ENCODE measurements around the gene KLK7. TPM values are rescaled to one million over a fixed set of nuclear protein-coding genes. Genes with fewer than 3 reads are reported as not detected.

KLK7 gene
- total and polyA plus RNA-seq, 2 donors (not counting 3 experiments of a cell fraction or from before 2014, with no cell fraction given), result not detected

DNA sequence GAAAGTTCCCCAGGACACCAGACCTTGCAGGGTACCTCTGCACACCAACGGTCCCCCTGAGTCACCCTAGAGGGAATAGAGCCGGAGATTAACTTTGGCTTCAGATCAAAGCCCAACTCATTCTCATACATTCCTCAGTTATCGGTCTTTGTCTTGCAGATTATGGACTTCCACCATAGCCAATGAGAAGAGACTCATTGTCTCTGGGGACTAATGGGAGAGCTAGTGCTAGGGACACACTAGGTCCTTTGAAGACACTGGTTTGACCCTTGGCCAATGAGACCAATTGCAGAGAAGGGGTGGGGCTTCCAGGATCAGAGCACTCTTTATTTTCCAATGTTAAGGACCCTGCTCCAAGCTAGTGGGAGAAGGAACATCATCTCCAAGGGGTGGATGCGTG lies 6.1 kb downstream of the KLK7 start:
- FAIRE-seq (no peak), DNase-seq (ENCODE audit: low read depth, low spot score) (no peak)
- TF ChIP-seq, protein P1, sequence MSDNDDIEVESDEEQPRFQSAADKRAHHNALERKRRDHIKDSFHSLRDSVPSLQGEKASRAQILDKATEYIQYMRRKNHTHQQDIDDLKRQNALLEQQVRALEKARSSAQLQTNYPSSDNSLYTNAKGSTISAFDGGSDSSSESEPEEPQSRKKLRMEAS (IDR thresholded peaks at IDR 0.05; ENCODE audit: insufficient read depth, insufficient read length), result no peak
- TF ChIP-seq FOS (IDR thresholded peaks at IDR 0.05; ENCODE audit: borderline replicate concordance, insufficient read depth, low read length), result no peak
- TF ChIP-seq POLR2AphosphoS5 (IDR thresholded peaks at IDR 0.05; ENCODE audit: insufficient read depth, low read depth, low read length), result no peak
- BruUV-seq (replicated peaks), result no TSS peak
- no peaks in the 10 kb centered on the region for H3K4me1 ChIP-seq (ENCODE audit: control insufficient read depth, extremely low read depth, insufficient read depth, low read length)
- H3K9me3 ChIP-seq (replicated peaks; ENCODE audit: control insufficient read depth, insufficient read depth, low read length), result no peaks in the 10 kb centered on the region
- H3K36me3 ChIP-seq (ENCODE audit: control insufficient read depth in 2 of 2, extremely low read depth in 1 of 2, insufficient read depth in 2 of 2, low read length in 2 of 2), result no peaks in the 10 kb centered on the region
- H3K79me2 ChIP-seq (ENCODE audit: control insufficient read depth, insufficient read depth, low read length), result no peaks in the 10 kb centered on the region
- dilution Hi-C loops (cut with MboI; ENCODE audit: extremely low pct_ligation_motif_present, low sequenced_read_pairs), result no loop called here
- intact Hi-C loops (cut with micrococcal nuclease), result no loop called here
- no peak overlapping the region for H3K4me3 ChIP-seq (replicated peaks in 1 of 3; ENCODE audit: insufficient read depth in 1 of 3, low read depth in 1 of 3, low read length in 3 of 3)
- H3K27ac ChIP-seq (ENCODE audit: insufficient read depth, low read depth, low read length), result no peak overlapping the region
- H4K20me1 ChIP-seq (replicated peaks; ENCODE audit: control insufficient read depth, extremely low read depth, insufficient read depth, low read length), result no peaks in the 10 kb centered on the region
- H3K9me1 ChIP-seq (replicated peaks; ENCODE audit: control insufficient read depth, extremely low read depth, insufficient read depth, low read length), result no peaks in the 10 kb centered on the region
- CTCF ChIA-PET, result no interaction called here
- H3K4me2 ChIP-seq (ENCODE audit: insufficient read depth, low read length), result no peak overlapping the region
- H3K9ac ChIP-seq (replicated peaks; ENCODE audit: extremely low read depth, insufficient read depth, low read length), result no peak overlapping the region
- POLR2A ChIA-PET, result no interaction called here
- no peak overlapping the region for H2AFZ ChIP-seq (ENCODE audit: low read depth, low read length)
- no peaks in the 10 kb centered on the region for H3K27me3 ChIP-seq (ENCODE audit: control insufficient read depth in 2 of 2, insufficient read depth in 2 of 2, low read length in 2 of 2)

GRCh38 chr19:50975766-50976165 lies 8.0 kb downstream of the KLK7 start:
- no peak for DNase-seq (ENCODE audit: low read depth, low spot score)
- ChIA-PET POLR2A (no interaction called here), CTCF (no interaction called here)
- H2AFZ ChIP-seq (ENCODE audit: low read depth, low read length), result no peak overlapping the region
- H3K9me1 ChIP-seq (replicated peaks; ENCODE audit: control insufficient read depth, extremely low read depth, insufficient read depth, low read length), result no peaks in the 10 kb centered on the region
- intact Hi-C loops (cut with micrococcal nuclease) (no loop called here), dilution Hi-C loops (cut with MboI; ENCODE audit: extremely low pct_ligation_motif_present, low sequenced_read_pairs) (no loop called here)
- H3K4me1 ChIP-seq (ENCODE audit: control insufficient read depth, extremely low read depth, insufficient read depth, low read length), result no peaks in the 10 kb centered on the region
- H3K79me2 ChIP-seq (ENCODE audit: control insufficient read depth, insufficient read depth, low read length), result no peaks in the 10 kb centered on the region
- H3K36me3 ChIP-seq (ENCODE audit: control insufficient read depth in 2 of 2, extremely low read depth in 1 of 2, insufficient read depth in 2 of 2, low read length in 2 of 2), result no peaks in the 10 kb centered on the region
- H3K4me3 ChIP-seq (replicated peaks in 1 of 3; ENCODE audit: insufficient read depth in 1 of 3, low read depth in 1 of 3, low read length in 3 of 3), result no peak overlapping the region
- H3K9me3 ChIP-seq (replicated peaks; ENCODE audit: control insufficient read depth, insufficient read depth, low read length), result no peaks in the 10 kb centered on the region
- no peak overlapping the region for H3K9ac ChIP-seq (replicated peaks; ENCODE audit: extremely low read depth, insufficient read depth, low read length)
- no peaks in the 10 kb centered on the region for H3K27me3 ChIP-seq (ENCODE audit: control insufficient read depth in 2 of 2, insufficient read depth in 2 of 2, low read length in 2 of 2)
- BruUV-seq (replicated peaks), result no TSS peak
- no peaks in the 10 kb centered on the region for H4K20me1 ChIP-seq (replicated peaks; ENCODE audit: control insufficient read depth, extremely low read depth, insufficient read depth, low read length)
- no peak overlapping the region for H3K27ac ChIP-seq (ENCODE audit: insufficient read depth, low read depth, low read length)
- no peak for FAIRE-seq
- H3K4me2 ChIP-seq (ENCODE audit: insufficient read depth, low read length), result no peak overlapping the region
- TF ChIP-seq POLR2A (IDR thresholded peaks at IDR 0.05; ENCODE audit: low read depth, low read length) (no peak), EZH2 (IDR thresholded peaks at IDR 0.05; ENCODE audit: borderline replicate concordance, low read depth, low read length, severe bottlenecking) (no peak), JUN (IDR thresholded peaks at IDR 0.05; ENCODE audit: borderline replicate concordance, insufficient read depth, insufficient read length, low read depth) (no peak)
- TF ChIP-seq, protein P1 (IDR thresholded peaks at IDR 0.05; ENCODE audit: insufficient read depth, insufficient read length), result no peak

Measured in endothelial cell of umbilical vein (primary cell).